Peyer's patch (tissue), 4 donors: ENCODE results near the gene PALLD. TPM values are rescaled to one million over a fixed set of nuclear protein-coding genes. Genes with fewer than 3 reads are reported as not detected.

ENCODE experiments used
- DNase-seq, 3 donors: peaks; one replicate each; pipeline ENCODE4 v3.0.0-alpha.2; 2017 to 2019
- H3K27ac ChIP-seq, 4 donors: fragments of 200-600 bp; sonication (generic); one replicate each; pipeline ENCODE4 v1.5.1; 2016 to 2019
- H3K27me3 ChIP-seq, 2 donors: fragments of 200-600 bp; sonication (generic); one replicate each; pipeline ENCODE4 v1.5.1; 2019
- H3K36me3 ChIP-seq, 3 donors: fragments of 200-600 bp; sonication (generic); one replicate each; pipeline ENCODE4 v1.5.1; 2016 to 2019
- H3K4me1 ChIP-seq, 4 donors: fragments of 200-600 bp; sonication (generic); one replicate each; pipeline ENCODE4 v1.5.1; 2016 to 2019
- H3K4me3 ChIP-seq, 4 donors: fragments of 200-600 bp; sonication (generic); 1 replicate in 3 of 4; 2 replicates in 1 of 4; pipeline ENCODE4 v1.5.1; 2016 to 2019; ENCODE audit warnings: mild to moderate bottlenecking in 1 of 4
- H3K9me3 ChIP-seq, 4 donors: fragments of 200-600 bp; sonication (generic); one replicate each; pipeline ENCODE4 v1.5.1; 2016 to 2019; ENCODE audit warnings: mild to moderate bottlenecking in 1 of 4
- POLR2A ChIP-seq, 2 donors: fragments of 450-650 bp; IDR thresholded peaks; one replicate each; pipeline ENCODE4 v1.5.1; 2017; ENCODE audit warnings: antibody characterized with exemption in 2 of 2, mild to moderate bottlenecking in 2 of 2, moderate library complexity in 2 of 2
- small RNA-seq, 2 donors: library from RNA; depleted of rRNA; stranded (forward); fragments of <200 nt; gene quantifications; one replicate each; pipeline ENCODE3, GENCODE V24; 2016
- total RNA-seq, 4 donors: library from RNA; depleted of rRNA; stranded (reverse); fragments of >200 nt; gene quantifications; one replicate each; pipeline ENCODE4 v1.1.0, GENCODE V29; 2016
- TF ChIP-seq, protein P1 (sequence below), 6 experiments: fragments of 450-650 bp in 4 of 6; fragments of 200-600 bp in 2 of 6; sonication (generic) in 1 of 6; IDR thresholded peaks; one replicate each; pipeline ENCODE4 v1.5.1; 2017 to 2019; ENCODE audit warnings: antibody characterized with exemption in 6 of 6, mild to moderate bottlenecking in 3 of 6, moderate library complexity in 1 of 6

PALLD gene
- total RNA-seq, 4 donors from 2014 or later: 68.0 to 175 (median 78.4) TPM

DNA sequence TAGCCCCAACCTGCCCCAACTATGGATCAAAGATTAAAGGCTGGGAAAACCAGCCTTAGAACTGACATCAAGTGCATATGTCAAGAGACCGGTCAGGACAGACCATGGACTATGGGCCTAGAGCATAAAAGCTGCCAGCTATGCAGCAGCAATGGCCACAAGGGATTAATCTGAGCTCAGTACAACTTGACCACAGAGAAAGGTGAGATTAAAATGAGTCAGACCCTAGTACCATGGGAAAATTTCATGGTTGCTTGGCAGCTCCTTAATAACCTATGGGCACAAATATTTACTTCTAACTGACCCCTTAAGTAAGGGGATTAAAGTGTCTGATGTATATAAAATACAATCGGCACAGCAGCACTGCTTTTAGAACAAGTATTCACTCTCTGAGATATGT lies 458.8 kb downstream of the PALLD start:
- Histone ChIP-seq H3K36me3 (no peaks in the 10 kb centered on the region), H3K27ac (no peak overlapping the region), H3K4me3 (no peak overlapping the region), H3K4me1 (peaks cover 0 to 8% (median 0%) of the 10 kb centered on the region in 4 donors), H3K9me3 (no peaks in the 10 kb centered on the region), H3K27me3 (no peaks in the 10 kb centered on the region)
- no peak for DNase-seq
- TF ChIP-seq, protein P1, sequence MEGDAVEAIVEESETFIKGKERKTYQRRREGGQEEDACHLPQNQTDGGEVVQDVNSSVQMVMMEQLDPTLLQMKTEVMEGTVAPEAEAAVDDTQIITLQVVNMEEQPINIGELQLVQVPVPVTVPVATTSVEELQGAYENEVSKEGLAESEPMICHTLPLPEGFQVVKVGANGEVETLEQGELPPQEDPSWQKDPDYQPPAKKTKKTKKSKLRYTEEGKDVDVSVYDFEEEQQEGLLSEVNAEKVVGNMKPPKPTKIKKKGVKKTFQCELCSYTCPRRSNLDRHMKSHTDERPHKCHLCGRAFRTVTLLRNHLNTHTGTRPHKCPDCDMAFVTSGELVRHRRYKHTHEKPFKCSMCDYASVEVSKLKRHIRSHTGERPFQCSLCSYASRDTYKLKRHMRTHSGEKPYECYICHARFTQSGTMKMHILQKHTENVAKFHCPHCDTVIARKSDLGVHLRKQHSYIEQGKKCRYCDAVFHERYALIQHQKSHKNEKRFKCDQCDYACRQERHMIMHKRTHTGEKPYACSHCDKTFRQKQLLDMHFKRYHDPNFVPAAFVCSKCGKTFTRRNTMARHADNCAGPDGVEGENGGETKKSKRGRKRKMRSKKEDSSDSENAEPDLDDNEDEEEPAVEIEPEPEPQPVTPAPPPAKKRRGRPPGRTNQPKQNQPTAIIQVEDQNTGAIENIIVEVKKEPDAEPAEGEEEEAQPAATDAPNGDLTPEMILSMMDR (IDR thresholded peaks at IDR 0.05): no peak
- TF ChIP-seq POLR2A (IDR thresholded peaks at IDR 0.05): no peak

DNA sequence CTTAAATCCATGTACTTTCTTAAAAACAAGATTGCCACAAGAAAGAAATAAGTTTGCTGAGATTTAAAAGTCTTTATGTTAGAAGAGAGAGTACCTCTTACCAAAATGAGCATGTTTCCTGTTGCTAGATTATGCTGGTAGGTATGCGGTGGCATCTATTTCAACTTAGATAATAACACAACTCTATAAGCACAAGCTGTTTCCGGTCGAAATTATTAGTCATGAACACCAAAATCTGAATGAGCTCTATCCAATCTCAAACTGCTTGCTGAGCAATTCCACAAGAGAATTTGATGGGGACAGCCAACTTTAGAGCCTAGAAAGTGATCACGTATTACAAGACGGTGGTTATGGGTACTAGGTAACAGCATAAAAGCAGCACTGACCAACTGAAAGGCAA lies 463.9 kb downstream of the PALLD start:
- Histone ChIP-seq H3K4me3 (no peak overlapping the region), H3K27me3 (no peaks in the 10 kb centered on the region), H3K27ac (no peak overlapping the region), H3K4me1 (no peaks in the 10 kb centered on the region), H3K9me3 (no peaks in the 10 kb centered on the region), H3K36me3 (no peaks in the 10 kb centered on the region)
- TF ChIP-seq, protein P1 (IDR thresholded peaks at IDR 0.05): no peak
- TF ChIP-seq POLR2A (IDR thresholded peaks at IDR 0.05): no peak
- DNase-seq: no peak

DNA sequence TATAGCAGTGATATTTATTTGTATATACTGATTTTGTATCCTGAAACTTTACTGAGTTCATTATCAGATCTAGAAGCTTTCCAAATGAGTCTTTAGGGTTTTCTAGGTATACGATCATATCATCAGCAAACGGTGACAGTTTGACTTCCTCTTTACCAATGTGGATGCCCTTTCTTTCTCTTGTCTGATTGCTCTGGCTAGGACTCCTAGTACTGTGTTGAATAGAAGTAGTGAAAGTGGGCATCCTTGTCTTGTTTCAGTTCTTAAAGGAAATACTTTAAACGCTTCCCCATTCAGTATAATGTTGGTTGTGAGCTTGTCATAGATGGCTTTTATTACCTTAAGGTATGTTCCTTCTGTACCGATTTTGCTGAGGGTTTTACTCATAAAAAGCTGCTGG lies 475.7 kb downstream of the PALLD start:
- no peak for DNase-seq
- no peaks in the 10 kb centered on the region for H3K27me3 ChIP-seq
- peaks cover 0 to 26% (median 0%) of the 10 kb centered on the region in 3 donors for H3K36me3 ChIP-seq
- no peak for TF ChIP-seq POLR2A (IDR thresholded peaks at IDR 0.05)
- TF ChIP-seq, protein P1 (IDR thresholded peaks at IDR 0.05): no peak
- peaks cover 0 to 10% (median 0%) of the 10 kb centered on the region in 4 donors for H3K9me3 ChIP-seq
- no peaks in the 10 kb centered on the region for H3K4me1 ChIP-seq
- H3K27ac ChIP-seq: no peak overlapping the region
- H3K4me3 ChIP-seq: no peak overlapping the region

Small RNAs within 50 kb of the gene (small RNA-seq; reads per million reads assigned to genes)
- 0 reads per million in 2 donors for gene RF00432
- 0 reads per million in 2 donors for gene RNU6-1336P
- gene RNU6-853P: 0 reads per million in 2 donors

Other genes starting within 250 kb of the PALLD start
- gene DDX60, start 178.3 kb upstream of the PALLD start, total RNA-seq: 10 to 100 TPM; 13.7 to 23.3 (median 17.4) TPM
- 10 to 100 TPM; 18.4 to 68.7 (median 47.2) TPM for gene DDX60L, start 16.6 kb upstream of the PALLD start, total RNA-seq